Mesodermal cell (in vitro differentiated cells): ENCODE measurements around the gene GABBR2.

Experiments
- H3K27ac ChIP-seq: 2 replicates; pipeline ENCODE4 v1.7.0; 2013; ENCODE audit warnings: mild to moderate bottlenecking, low read depth, low read length, moderate library complexity; ENCODE audit not compliant: severe bottlenecking
- H3K36me3 ChIP-seq: 2 replicates; pipeline ENCODE4 v1.7.1; 2013; ENCODE audit warnings: mild to moderate bottlenecking, low read length, moderate library complexity; ENCODE audit not compliant: control insufficient read depth, insufficient read depth
- H3K4me1 ChIP-seq: one replicate; pipeline ENCODE4 v1.7.1; 2013; ENCODE audit warnings: mild to moderate bottlenecking, low read length; ENCODE audit not compliant: insufficient read depth, control insufficient read depth, poor library complexity, severe bottlenecking
- H3K4me3 ChIP-seq: 2 replicates; pipeline ENCODE4 v1.7.0; 2013; ENCODE audit warnings: low read length, control low read depth, mild to moderate bottlenecking; ENCODE audit not compliant: insufficient read depth, poor library complexity, severe bottlenecking; ENCODE audit errors: extremely low read depth
- H3K9me3 ChIP-seq: 2 replicates; pipeline ENCODE4 v1.7.1; 2013; ENCODE audit warnings: mild to moderate bottlenecking, low read length, moderate library complexity; ENCODE audit not compliant: control insufficient read depth
- WGBS, 2 experiments: methylation state at CpG; one replicate each; pipeline ENCODE4 v1.1.5; 2013; ENCODE audit warnings: missing lambda C conversion rate in 2 of 2; ENCODE audit not compliant: insufficient coverage in 2 of 2; 5-methylcytosine and 5-hydroxymethylcytosine counted together

GABBR2 gene

GRCh38 chr9:98442114-98442513, 266.6 kb downstream of the GABBR2 start:
- Histone ChIP-seq H3K4me1 (no peaks in the 10 kb centered on the region), H3K36me3 (no peaks in the 10 kb centered on the region), H3K4me3 (no peak overlapping the region), H3K9me3 (no peaks in the 10 kb centered on the region), H3K27ac (no peak overlapping the region)
- 20 to 100% methylated on average over 1 of the region's 3 CpGs for WGBS, 2 experiments

- 80 to 87% methylated on average over 3 of the region's 3 CpGs for WGBS, 2 experiments
- H3K27ac ChIP-seq = no peak overlapping the region
Observed at GRCh38 chr9:98438666-98439065, 270.1 kb downstream of the GABBR2 start.

GRCh38 chr9:98437458-98438034, 271.2 kb downstream of the GABBR2 start:
- 88 to 90% methylated on average over 4 of the region's 4 CpGs for WGBS, 2 experiments
- H3K36me3 ChIP-seq = no peaks in the 10 kb centered on the region

More at GRCh38 chr9:98438666-98439065, 270.1 kb downstream of the GABBR2 start:
- Histone ChIP-seq H3K36me3 (no peaks in the 10 kb centered on the region), H3K9me3 (no peaks in the 10 kb centered on the region), H3K4me3 (no peak overlapping the region), H3K4me1 (no peaks in the 10 kb centered on the region)

GRCh38 chr9:98432960-98433359, 275.8 kb downstream of the GABBR2 start:
- Histone ChIP-seq H3K4me3 (no peak overlapping the region), H3K9me3 (no peaks in the 10 kb centered on the region), H3K27ac (no peak overlapping the region), H3K36me3 (no peaks in the 10 kb centered on the region), H3K4me1 (no peaks in the 10 kb centered on the region)
- WGBS, 2 experiments = 96 to 97% methylated on average over 2 to 3 of the region's 4 CpGs

More at GRCh38 chr9:98437458-98438034, 271.2 kb downstream of the GABBR2 start:
- H3K9me3 ChIP-seq = no peaks in the 10 kb centered on the region
- H3K4me3 ChIP-seq = no peak overlapping the region
- H3K4me1 ChIP-seq = no peaks in the 10 kb centered on the region
- H3K27ac ChIP-seq = no peak overlapping the region

GRCh38 chr9:98432134-98432533, 276.6 kb downstream of the GABBR2 start:
- Histone ChIP-seq H3K4me1 (no peaks in the 10 kb centered on the region), H3K27ac (no peak overlapping the region), H3K4me3 (no peak overlapping the region), H3K36me3 (no peaks in the 10 kb centered on the region), H3K9me3 (no peaks in the 10 kb centered on the region)
- 88 to 94% methylated on average over 6 of the region's 6 CpGs for WGBS, 2 experiments

- Histone ChIP-seq H3K27ac (no peak overlapping the region), H3K9me3 (no peaks in the 10 kb centered on the region), H3K4me3 (no peak overlapping the region), H3K36me3 (no peaks in the 10 kb centered on the region), H3K4me1 (no peaks in the 10 kb centered on the region)
- 85 to 88% methylated on average over 2 of the region's 3 CpGs for WGBS, 2 experiments
Observed at GRCh38 chr9:98430535-98431292, 278.0 kb downstream of the GABBR2 start.

- 88% methylated on average over 1 of the region's 1 CpG; no CpG with 5 or more reads in 1 of the 2 experiments for WGBS, 2 experiments
- Histone ChIP-seq H3K9me3 (no peaks in the 10 kb centered on the region), H3K36me3 (no peaks in the 10 kb centered on the region), H3K27ac (peak overlapping the region; percentile 16), H3K4me3 (no peak overlapping the region), H3K4me1 (no peaks in the 10 kb centered on the region)
Observed at GRCh38 chr9:98429613-98430012, 279.1 kb downstream of the GABBR2 start.

- no peak overlapping the region for H3K27ac ChIP-seq
- H3K4me3 ChIP-seq = no peak overlapping the region
- H3K36me3 ChIP-seq = no peaks in the 10 kb centered on the region
- H3K4me1 ChIP-seq = no peaks in the 10 kb centered on the region
- WGBS, 2 experiments = 95 to 100% methylated on average over 1 to 2 of the region's 2 CpGs
- H3K9me3 ChIP-seq = no peaks in the 10 kb centered on the region
Observed at GRCh38 chr9:98428454-98428853, 280.3 kb downstream of the GABBR2 start.

- Histone ChIP-seq H3K9me3 (no peaks in the 10 kb centered on the region), H3K27ac (no peak overlapping the region), H3K4me3 (no peak overlapping the region), H3K36me3 (no peaks in the 10 kb centered on the region), H3K4me1 (no peaks in the 10 kb centered on the region)
- WGBS, 2 experiments = 98 to 100% methylated on average over 2 to 4 of the region's 5 CpGs
Observed at GRCh38 chr9:98427491-98427890, 281.2 kb downstream of the GABBR2 start.

GRCh38 chr9:98425079-98425478, 283.7 kb downstream of the GABBR2 start:
- no peaks in the 10 kb centered on the region for H3K36me3 ChIP-seq
- no peaks in the 10 kb centered on the region for H3K9me3 ChIP-seq
- H3K4me3 ChIP-seq = no peak overlapping the region
- H3K27ac ChIP-seq = no peak overlapping the region
- H3K4me1 ChIP-seq = no peaks in the 10 kb centered on the region
- WGBS, 2 experiments = 82 to 93% methylated on average over 3 of the region's 3 CpGs

- Histone ChIP-seq H3K36me3 (no peaks in the 10 kb centered on the region), H3K9me3 (no peaks in the 10 kb centered on the region), H3K27ac (no peak overlapping the region), H3K4me3 (no peak overlapping the region), H3K4me1 (no peaks in the 10 kb centered on the region)
- 88 to 93% methylated on average over 5 of the region's 5 CpGs for WGBS, 2 experiments
Observed at GRCh38 chr9:98419260-98419603, 289.5 kb downstream of the GABBR2 start.
